Measurements from ENCODE around the gene ACYP1. TPM values are rescaled to one million over a fixed set of nuclear protein-coding genes. Genes with fewer than 3 reads are reported as not detected.

Gene ACYP1
- total and polyA plus RNA-seq, 9 of the 15 experiments (the other 6 are each of a cell fraction or from before 2014, with no cell fraction given), result 19.9 to 113 (median 52.3) TPM

GRCh38 chr14:75040507-75040906, 23.3 kb downstream of the ACYP1 start (continued):
- TF ChIP-seq STAT6 (CRISPR knock-in tag; IDR thresholded peaks at IDR 0.05) (no peak), BCOR (IDR thresholded peaks at IDR 0.05) (no peak), ZNF695 (CRISPR knock-in tag; IDR thresholded peaks at IDR 0.05) (no peak), PTRF (tag; IDR thresholded peaks at IDR 0.05) (no peak), FOXJ2 (tag; IDR thresholded peaks at IDR 0.05) (no peak)

- Histone ChIP-seq H2AFZ (ENCODE audit: low read depth, low read length) (no peak overlapping the region), H3K4me1 (replicated peaks in 1 of 2; ENCODE audit: control insufficient read depth in 2 of 2, insufficient read depth in 2 of 2, low read length in 2 of 2) (no peaks in the 10 kb centered on the region), H3K4me3 (no peak overlapping the region), H3K9ac (ENCODE audit: insufficient read depth in 1 of 2, low read depth in 2 of 2, low read length in 2 of 2) (no peak overlapping the region), H3K4me2 (ENCODE audit: insufficient read depth, low read length) (no peak overlapping the region), H3K79me2 (ENCODE audit: control insufficient read depth, insufficient read depth, low read length) (no peaks in the 10 kb centered on the region), H4K20me1 (replicated peaks; ENCODE audit: control insufficient read depth, insufficient read depth, low read length) (no peaks in the 10 kb centered on the region), H3K9me3 (replicated peaks; ENCODE audit: control insufficient read depth, insufficient read depth, low read depth, low read length) (no peaks in the 10 kb centered on the region), H3K36me3 (ENCODE audit: control insufficient read depth, insufficient read depth, low read length) (peaks cover 35% of the 10 kb centered on the region; the same call in 1 of the 3 replicates), H3K27ac (ENCODE audit: extremely low read depth, low read depth, low read length) (no peak overlapping the region), H3K9me1 (ENCODE audit: control insufficient read depth, insufficient read depth, low read length) (no peaks in the 10 kb centered on the region), H3K27me3 (ENCODE audit: control insufficient read depth in 2 of 2, insufficient read depth in 2 of 2, low read length in 2 of 2) (no peaks in the 10 kb centered on the region)
- BruUV-seq (replicated peaks), result no TSS peak
- 100% methylated on average over 2 of the region's 2 CpGs for WGBS (ENCODE audit: insufficient coverage, low coverage, missing lambda C conversion rate)
- POLR2A ChIA-PET, result no interaction called here
- DNase-seq (ENCODE audit: extremely low read depth in 1 of 4, low spot score in 3 of 4), result no peak
- ATAC-seq, result no peak
- in situ Hi-C loops (cut with MboI) (no loop called here), intact Hi-C loops (cut with micrococcal nuclease) (no loop called here)
- CTCF ChIA-PET (ENCODE audit: low intra/inter-chr PET ratio), result no interaction called here
- FAIRE-seq, result no peak
- TF ChIP-seq, protein P1, sequence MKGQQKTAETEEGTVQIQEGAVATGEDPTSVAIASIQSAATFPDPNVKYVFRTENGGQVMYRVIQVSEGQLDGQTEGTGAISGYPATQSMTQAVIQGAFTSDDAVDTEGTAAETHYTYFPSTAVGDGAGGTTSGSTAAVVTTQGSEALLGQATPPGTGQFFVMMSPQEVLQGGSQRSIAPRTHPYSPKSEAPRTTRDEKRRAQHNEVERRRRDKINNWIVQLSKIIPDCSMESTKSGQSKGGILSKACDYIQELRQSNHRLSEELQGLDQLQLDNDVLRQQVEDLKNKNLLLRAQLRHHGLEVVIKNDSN (CRISPR knock-in tag; IDR thresholded peaks at IDR 0.05), result no peak
- TF ChIP-seq ELK1 (CRISPR knock-in tag; IDR thresholded peaks at IDR 0.05) (no peak), L3MBTL2 (IDR thresholded peaks at IDR 0.05) (no peak), MEIS2 (IDR thresholded peaks at IDR 0.05; ENCODE audit: partially characterized antibody) (no peak), ZNF431 (CRISPR knock-in tag; IDR thresholded peaks at IDR 0.05) (no peak), HEY1 (CRISPR knock-in tag; IDR thresholded peaks at IDR 0.05; ENCODE audit: borderline replicate concordance) (no peak), SOX6 (IDR thresholded peaks at IDR 0.05) (no peak)
These were observed 30.9 kb downstream of the ACYP1 start for GRCh38 chr14:75032939-75033338.
